Uterus (tissue), 2 donors: ENCODE data around the gene LIMK1.

ENCODE experiments used
- CTCF ChIP-seq, 4 experiments: fragments of 200-600 bp in 2 of 4; fragments of 450-650 bp in 2 of 4; sonication (generic) in 2 of 4; IDR thresholded peaks; one replicate each; pipeline ENCODE4 v1.5.1; 2016 to 2019; ENCODE audit warnings: antibody characterized with exemption in 4 of 4, mild to moderate bottlenecking in 2 of 4, moderate library complexity in 1 of 4
- POLR2A ChIP-seq, 2 donors: fragments of 450-650 bp; IDR thresholded peaks; one replicate each; pipeline ENCODE4 v1.6.1; 2016; ENCODE audit warnings: antibody characterized with exemption in 2 of 2, mild to moderate bottlenecking in 1 of 2, moderate library complexity in 1 of 2

GRCh38 chr7:74126220-74126880, 42.7 kb downstream of the LIMK1 start:
- no peak for TF ChIP-seq CTCF (IDR thresholded peaks at IDR 0.05)
- no peak for TF ChIP-seq POLR2A (IDR thresholded peaks at IDR 0.05)
